GM12873 (cell line): ENCODE measurements around the gene BRI3BP.

ENCODE experiments used
- TF ChIP-seq, protein P1 (sequence below): IDR thresholded peaks from 2 replicates; pipeline ENCODE4 v1.5.1; 2012; ENCODE audit warnings: low read depth, mild to moderate bottlenecking, moderate library complexity, low read length, control low read depth; ENCODE audit not compliant: insufficient read depth; ENCODE audit errors: missing control alignments

The BRI3BP gene, protein sequence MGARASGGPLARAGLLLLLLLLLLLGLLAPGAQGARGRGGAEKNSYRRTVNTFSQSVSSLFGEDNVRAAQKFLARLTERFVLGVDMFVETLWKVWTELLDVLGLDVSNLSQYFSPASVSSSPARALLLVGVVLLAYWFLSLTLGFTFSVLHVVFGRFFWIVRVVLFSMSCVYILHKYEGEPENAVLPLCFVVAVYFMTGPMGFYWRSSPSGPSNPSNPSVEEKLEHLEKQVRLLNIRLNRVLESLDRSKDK

DNA sequence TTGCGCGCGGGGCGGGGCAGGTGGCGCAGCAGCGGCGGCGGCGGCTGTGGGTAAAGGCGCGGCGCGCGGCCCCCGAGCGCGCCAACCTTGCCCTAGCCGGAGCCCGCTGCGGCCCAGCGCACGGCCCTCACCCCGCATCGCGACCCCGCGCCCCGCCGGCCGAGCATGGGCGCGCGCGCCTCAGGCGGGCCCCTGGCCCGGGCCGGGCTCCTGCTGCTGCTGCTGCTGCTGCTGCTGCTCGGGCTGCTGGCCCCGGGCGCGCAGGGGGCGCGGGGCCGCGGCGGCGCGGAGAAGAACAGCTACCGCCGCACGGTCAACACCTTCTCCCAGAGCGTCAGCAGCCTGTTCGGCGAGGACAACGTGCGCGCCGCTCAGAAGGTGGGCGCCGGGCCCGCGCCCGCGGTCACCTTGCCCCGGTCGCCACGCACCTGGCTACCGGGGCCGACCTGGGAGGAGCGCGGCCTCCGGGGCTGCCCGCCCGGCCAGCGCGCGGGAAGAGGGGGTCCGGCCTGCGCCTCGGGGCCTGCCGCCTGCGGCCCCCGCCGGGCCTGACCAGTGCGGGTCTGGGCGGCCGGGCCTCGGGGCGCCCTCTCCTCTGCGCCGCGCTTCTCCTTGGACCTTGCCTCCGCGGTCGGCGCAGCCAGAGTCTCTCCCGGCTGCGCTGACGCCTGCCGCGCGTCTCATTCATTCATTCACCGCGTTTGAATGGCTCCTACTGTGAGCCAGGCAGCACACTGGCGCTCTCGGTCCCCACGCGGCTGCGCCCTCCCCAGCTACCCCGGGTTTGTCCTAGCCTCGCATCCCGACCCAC is at the start of gene BRI3BP:
Gene BRI3BP (plus strand): TSS at position 20 of the 811 bp plus-strand sequence. CDS start 146 bp downstream, at position 166.
- TF ChIP-seq, protein P1, sequence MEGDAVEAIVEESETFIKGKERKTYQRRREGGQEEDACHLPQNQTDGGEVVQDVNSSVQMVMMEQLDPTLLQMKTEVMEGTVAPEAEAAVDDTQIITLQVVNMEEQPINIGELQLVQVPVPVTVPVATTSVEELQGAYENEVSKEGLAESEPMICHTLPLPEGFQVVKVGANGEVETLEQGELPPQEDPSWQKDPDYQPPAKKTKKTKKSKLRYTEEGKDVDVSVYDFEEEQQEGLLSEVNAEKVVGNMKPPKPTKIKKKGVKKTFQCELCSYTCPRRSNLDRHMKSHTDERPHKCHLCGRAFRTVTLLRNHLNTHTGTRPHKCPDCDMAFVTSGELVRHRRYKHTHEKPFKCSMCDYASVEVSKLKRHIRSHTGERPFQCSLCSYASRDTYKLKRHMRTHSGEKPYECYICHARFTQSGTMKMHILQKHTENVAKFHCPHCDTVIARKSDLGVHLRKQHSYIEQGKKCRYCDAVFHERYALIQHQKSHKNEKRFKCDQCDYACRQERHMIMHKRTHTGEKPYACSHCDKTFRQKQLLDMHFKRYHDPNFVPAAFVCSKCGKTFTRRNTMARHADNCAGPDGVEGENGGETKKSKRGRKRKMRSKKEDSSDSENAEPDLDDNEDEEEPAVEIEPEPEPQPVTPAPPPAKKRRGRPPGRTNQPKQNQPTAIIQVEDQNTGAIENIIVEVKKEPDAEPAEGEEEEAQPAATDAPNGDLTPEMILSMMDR = no peak

DNA sequence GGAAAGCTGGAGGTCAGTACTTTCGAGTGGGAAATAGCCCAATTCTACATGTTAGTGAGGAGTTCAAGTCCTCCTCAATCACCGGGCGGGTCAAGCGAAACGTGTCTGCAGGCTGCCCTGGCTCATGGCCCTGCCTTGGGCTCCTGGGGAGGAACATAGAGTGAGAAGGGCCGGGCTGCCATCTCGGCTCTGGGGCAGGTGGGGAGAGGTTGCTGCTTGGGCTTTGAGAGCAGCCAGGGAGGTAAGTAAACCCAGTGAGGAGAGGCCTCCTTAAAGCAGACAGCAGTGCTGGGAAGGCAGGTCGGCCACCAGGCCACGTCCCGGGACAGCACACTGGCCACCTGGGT is 47.0 kb upstream of the BRI3BP start:
- TF ChIP-seq, protein P1 = no peak

DNA sequence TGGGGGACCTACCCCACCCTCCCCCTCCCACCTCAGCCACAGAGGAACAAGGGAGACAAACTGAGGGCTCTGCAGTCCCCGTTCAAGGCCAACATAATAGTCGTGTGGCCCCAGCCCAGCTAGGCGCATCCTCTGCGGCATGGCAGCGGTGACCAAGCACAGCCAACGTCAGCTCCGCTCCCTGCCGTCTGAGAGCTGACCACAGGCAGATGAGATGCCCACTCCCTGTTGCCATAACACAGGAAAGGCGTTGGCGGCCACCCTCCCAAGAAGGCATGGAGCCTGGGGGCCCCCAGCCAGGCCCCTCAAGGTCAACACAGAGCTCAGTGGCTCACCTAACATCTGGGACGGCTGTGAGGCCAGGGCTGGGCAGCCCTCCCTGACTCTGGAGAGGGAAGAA is 46.4 kb upstream of the BRI3BP start:
- TF ChIP-seq, protein P1 = no peak

DNA sequence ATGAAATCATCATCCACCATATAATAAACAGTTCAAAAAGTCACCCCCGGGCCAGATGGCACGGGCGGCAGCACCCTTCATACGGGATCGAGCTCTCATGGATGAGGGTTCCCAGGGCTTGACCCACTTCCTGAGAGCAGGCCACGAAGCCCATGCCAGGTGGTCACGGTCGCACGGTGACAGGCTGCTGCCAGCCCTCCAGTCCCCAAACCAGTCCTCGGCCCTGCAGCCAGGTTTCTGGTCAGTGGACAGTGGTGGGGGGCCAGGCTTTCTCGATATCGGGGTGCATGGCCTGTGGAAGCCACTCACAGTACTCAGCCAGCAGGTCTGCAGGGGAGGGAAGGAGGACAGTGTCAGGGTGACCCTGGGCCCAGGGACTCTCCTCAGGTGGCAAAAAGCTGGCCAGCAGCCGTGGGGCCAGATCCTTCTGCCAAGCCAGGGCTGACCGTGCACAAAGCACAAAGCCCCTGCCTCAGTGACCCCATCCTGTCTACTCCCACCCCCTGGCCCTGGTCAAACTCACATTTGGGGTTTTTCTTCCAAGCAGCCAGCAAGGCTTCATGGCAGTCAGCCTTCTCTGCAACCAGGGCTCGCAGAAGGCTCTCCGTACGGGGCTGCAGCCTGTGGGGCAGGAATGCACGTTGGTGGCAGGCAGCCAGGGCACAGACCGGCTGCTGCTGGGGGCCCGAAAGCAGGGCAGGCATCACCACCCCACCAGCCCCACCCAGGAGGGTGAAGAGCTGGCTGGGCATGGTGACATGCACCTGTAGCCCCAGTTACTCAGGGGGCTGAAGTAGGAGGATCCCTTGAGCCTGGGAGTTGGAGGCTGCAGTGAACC is 45.7 kb upstream of the BRI3BP start:
- TF ChIP-seq, protein P1 = no peak

DNA sequence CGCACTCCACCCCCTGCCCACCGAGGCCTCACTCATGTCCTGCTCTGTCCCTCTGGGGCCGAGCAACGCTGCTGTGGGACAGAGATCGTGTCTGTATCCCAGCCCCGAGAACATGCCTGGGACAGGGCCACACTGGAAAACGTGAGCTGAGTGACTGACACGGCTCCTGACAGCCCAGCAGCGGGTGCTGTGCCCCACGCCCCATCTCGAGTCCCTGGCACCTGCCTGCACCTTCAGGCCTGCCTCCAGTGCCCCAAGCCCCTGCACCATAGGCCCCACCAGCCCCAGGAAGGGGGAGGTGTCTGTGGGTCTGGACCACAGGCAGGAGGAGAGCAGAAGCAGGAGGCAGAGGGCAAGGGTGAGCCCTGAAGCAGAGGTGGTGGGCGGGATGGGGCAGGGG is 44.4 kb upstream of the BRI3BP start:
- TF ChIP-seq, protein P1 = no peak

DNA sequence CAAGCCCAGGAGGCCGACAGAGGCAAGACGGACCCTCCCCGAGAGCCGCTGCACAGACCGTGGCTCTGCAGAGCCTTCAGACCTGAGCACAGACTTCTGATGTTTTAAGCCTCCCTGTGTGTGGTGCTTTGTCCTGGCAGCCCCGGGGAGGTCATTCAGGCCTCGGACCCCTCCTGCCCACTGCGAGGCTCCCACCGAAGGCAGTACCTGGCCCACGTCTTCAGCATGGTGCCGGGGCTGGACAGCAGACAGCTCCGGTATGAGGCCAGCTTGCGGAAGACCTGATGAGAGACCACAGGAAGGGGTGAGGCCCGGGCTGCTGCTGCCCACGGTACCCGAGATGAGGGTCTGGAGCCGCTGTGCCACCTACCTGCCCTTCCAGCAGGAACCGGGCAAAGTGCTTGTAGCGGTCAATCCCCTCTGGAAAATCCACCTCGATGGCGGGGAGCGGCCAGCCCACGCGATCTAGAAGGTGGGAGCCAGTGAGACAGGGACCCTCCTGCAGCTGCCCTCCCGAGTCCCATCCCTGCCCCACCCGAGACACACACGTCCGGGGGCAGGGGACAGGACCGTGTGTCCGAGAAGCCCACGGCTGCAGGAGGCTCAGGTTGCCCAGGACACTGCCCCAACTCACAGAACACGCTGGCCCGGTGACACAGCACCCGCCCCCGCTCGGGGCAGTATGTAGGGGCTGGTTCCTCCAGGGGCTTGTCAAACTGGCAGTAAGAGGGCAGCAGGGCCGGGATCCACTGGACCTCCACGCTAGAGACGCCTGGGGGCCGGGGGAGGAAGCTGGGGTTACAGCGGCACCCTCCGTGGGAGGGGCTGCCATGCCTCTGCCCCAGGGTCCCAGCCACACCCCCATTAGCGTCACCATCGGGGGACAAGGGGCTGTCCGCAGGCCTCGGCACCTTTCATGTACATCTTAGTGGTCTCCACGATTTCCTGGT is 43.4 kb upstream of the BRI3BP start:
- TF ChIP-seq, protein P1 = no peak
